Skin of body (tissue), 2 donors: ENCODE measurements around the gene CD80. TPM values are rescaled to one million over a fixed set of nuclear protein-coding genes. Genes with fewer than 3 reads are reported as not detected.
"Not testable (repeated sequence)": the region's sequence is repeated elsewhere in the genome, so short reads cannot be mapped to it uniquely, and the experiment has no call there.

Experiments used
- DNase-seq: peaks from one replicate; lab custom pipeline; 2025; lab: John Stamatoyannopoulos, UW
- total RNA-seq: library from RNA; depleted of rRNA; stranded (reverse); fragments of >200 nt; gene quantifications from one replicate; pipeline ENCODE4 v1.2.3, GENCODE V29; 2014

CD80 gene
- total RNA-seq, 1 donor from 2014 or later = 0.69 TPM

- DNase-seq = no peak
Observed at GRCh38 chr3:119582178-119582577, 22.8 kb upstream of the CD80 start.

- peak; percentile 75 for DNase-seq
Observed at GRCh38 chr3:119580067-119580760, 20.8 kb upstream of the CD80 start.

GRCh38 chr3:119579366-119580066, 20.1 kb upstream of the CD80 start, which contains the start of gene ADPRH:
ADPRH (plus strand) TSS chr3:119579492; CDS start chr3:119582170, 2,678 bp downstream.
- DNase-seq = peak; percentile 75

GRCh38 chr3:119575507-119575906, 16.1 kb upstream of the CD80 start:
- no peak for DNase-seq

- no peak for DNase-seq
Observed at GRCh38 chr3:119571688-119572087, 12.3 kb upstream of the CD80 start.

GRCh38 chr3:119571230-119571629, 11.8 kb upstream of the CD80 start:
- DNase-seq = no peak

GRCh38 chr3:119570229-119570628, 10.8 kb upstream of the CD80 start:
- DNase-seq = no peak

GRCh38 chr3:119569156-119569555, 9.7 kb upstream of the CD80 start:
- no peak for DNase-seq

- DNase-seq = not testable (repeated sequence)
Observed at GRCh38 chr3:119563334-119563733, 3.9 kb upstream of the CD80 start.

GRCh38 chr3:119562307-119562961, 3.0 kb upstream of the CD80 start:
- no peak for DNase-seq

- DNase-seq = no peak
Observed at GRCh38 chr3:119560160-119560559, 746 bp upstream of the CD80 start.

- DNase-seq = no peak
Observed at GRCh38 chr3:119558626-119559317, 642 bp downstream of the CD80 start.

GRCh38 chr3:119557877-119558269, 1.5 kb downstream of the CD80 start:
- no peak for DNase-seq

GRCh38 chr3:119557192-119557876, 2.1 kb downstream of the CD80 start:
- DNase-seq = no peak

- DNase-seq = no peak
Observed at GRCh38 chr3:119555929-119556328, 3.5 kb downstream of the CD80 start.

- no peak for DNase-seq
Observed at GRCh38 chr3:119555309-119555735, 4.1 kb downstream of the CD80 start.

- no peak for DNase-seq
Observed at GRCh38 chr3:119553823-119554415, 5.5 kb downstream of the CD80 start.

GRCh38 chr3:119552928-119553327, 6.5 kb downstream of the CD80 start:
- DNase-seq = not testable (repeated sequence)

- no peak for DNase-seq
Observed at GRCh38 chr3:119551598-119551997, 7.8 kb downstream of the CD80 start.

- no peak for DNase-seq
Observed at GRCh38 chr3:119550192-119550910, 9.1 kb downstream of the CD80 start.
